Suprapubic skin (tissue), 3 donors: Measurements from ENCODE around the gene BBLN.
A peak's percentile ranks its signal among the peaks of the same experiment; 100 is the strongest.

Experiments
- CTCF ChIP-seq, 2 donors: fragments of 200-600 bp in 1 of 2; fragments of 450-650 bp in 1 of 2; sonication (generic) in 1 of 2; IDR thresholded peaks; one replicate each; pipeline ENCODE4 v1.5.1; 2016 to 2019; ENCODE audit warnings: antibody characterized with exemption in 2 of 2, mild to moderate bottlenecking in 1 of 2, moderate library complexity in 1 of 2
- POLR2A ChIP-seq, 2 donors: fragments of 450-650 bp; IDR thresholded peaks; one replicate each; pipeline ENCODE4 v1.6.1; 2017; ENCODE audit warnings: antibody characterized with exemption in 2 of 2, mild to moderate bottlenecking in 2 of 2, moderate library complexity in 2 of 2

- TF ChIP-seq POLR2A (IDR thresholded peaks at IDR 0.05): no peak
- TF ChIP-seq CTCF (IDR thresholded peaks at IDR 0.05): peak in 1 of 2 donors; percentile 56
Measured at GRCh38 chr9:128124873-128125579, 35.0 kb upstream of the BBLN start.
